ENCODE measurements around the gene PPP1R9A.

DNA sequence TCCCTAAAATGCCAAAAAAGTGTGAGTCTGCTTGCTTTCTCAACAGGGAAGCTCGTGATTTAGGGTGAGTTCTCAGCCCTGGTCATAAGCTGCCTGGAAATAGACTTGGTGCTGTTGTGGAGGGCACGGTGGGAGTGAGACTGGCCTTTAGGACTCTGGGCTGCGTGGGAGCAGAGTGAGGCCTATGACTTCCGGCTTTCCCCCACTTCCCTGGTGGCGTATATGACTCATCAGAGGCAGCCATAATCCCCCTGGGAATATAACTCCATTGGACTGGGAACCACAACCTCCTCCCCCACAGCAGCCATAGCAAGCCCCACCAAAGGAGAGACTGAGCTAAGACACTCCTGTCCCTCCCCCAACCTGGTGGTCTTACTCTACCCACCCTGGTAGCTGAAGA lies 321.9 kb downstream of the PPP1R9A start:
- TF ChIP-seq ZZZ3 (IDR thresholded peaks at IDR 0.05; ENCODE audit: control insufficient read depth, insufficient read length, low read depth) (no peak), POLR2AphosphoS5 (IDR thresholded peaks at IDR 0.05; ENCODE audit: low read length) (no peak)

Data from GM12878 (cell line).